GM10266 (cell line): ENCODE results near the gene RASA2.
A peak's percentile ranks its signal among the peaks of the same experiment; 100 is the strongest.

ENCODE experiments used
- DNase-seq: peaks from one replicate; pipeline ENCODE4 v3.0.0; 2012; ENCODE audit errors: extremely low spot score
- TF ChIP-seq, protein P1 (sequence below): IDR thresholded peaks from 2 replicates; pipeline ENCODE4 v1.5.1; 2012; ENCODE audit warnings: mild to moderate bottlenecking, low read depth; ENCODE audit not compliant: control insufficient read depth, insufficient read depth; ENCODE audit errors: missing control alignments

The RASA2 gene

DNA sequence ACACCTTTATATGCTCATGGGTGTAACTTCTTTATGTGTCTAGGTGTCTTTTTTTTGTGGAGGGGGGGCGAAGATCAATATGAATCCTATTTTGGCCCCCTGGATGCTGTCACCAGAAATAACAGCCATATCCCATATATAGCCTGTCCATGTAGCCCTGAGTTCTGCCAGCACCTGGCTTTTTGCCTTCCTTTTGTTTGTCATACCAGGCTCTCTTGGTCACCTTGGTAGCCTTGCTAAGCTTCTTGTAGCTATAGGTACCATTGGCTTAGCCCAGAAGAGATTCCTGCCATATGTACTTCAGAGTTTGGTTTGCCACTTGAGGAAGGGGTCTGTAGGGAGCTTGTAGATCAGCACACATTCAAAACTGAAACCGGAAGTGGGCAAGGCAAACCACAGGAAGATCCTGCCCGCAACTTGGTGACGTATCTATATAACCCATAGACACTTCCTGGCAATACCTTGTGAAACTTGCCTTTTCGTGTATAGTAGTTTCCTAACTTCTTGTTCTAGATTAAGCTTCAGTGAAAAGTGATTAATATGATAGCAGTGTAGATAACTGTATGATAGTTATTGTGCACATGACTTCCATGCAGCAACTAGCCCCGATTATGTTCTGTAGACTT, 11.9 kb downstream of the RASA2 start:
- TF ChIP-seq, protein P1, sequence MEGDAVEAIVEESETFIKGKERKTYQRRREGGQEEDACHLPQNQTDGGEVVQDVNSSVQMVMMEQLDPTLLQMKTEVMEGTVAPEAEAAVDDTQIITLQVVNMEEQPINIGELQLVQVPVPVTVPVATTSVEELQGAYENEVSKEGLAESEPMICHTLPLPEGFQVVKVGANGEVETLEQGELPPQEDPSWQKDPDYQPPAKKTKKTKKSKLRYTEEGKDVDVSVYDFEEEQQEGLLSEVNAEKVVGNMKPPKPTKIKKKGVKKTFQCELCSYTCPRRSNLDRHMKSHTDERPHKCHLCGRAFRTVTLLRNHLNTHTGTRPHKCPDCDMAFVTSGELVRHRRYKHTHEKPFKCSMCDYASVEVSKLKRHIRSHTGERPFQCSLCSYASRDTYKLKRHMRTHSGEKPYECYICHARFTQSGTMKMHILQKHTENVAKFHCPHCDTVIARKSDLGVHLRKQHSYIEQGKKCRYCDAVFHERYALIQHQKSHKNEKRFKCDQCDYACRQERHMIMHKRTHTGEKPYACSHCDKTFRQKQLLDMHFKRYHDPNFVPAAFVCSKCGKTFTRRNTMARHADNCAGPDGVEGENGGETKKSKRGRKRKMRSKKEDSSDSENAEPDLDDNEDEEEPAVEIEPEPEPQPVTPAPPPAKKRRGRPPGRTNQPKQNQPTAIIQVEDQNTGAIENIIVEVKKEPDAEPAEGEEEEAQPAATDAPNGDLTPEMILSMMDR = no peak
- peak; percentile 36 for DNase-seq

GRCh38 chr3:141499284-141499683, 12.5 kb downstream of the RASA2 start:
- no peak for DNase-seq

DNA sequence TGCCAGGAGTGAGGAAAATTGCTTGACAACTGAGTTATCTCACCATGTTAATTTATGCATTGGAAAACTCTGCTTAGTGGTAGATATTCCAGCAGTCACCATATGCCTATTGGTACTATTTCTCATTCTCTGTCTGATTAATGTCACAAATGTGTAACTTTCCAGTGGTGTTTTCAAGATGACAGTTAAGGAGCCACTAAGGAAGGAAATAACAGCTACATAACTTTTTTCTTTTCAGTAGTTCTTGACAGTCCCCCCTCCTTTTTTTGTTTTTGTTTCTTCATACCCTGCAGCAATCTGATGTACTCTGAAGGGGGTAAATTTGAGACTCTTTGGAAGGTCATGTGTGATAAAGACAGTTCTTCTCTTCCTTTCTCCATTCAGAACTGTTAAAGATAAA, 13.1 kb downstream of the RASA2 start:
- TF ChIP-seq, protein P1 = no peak
- DNase-seq = no peak

More at GRCh38 chr3:141499284-141499683, 12.5 kb downstream of the RASA2 start:
- TF ChIP-seq, protein P1 = no peak

GRCh38 chr3:141500397-141500796, 13.6 kb downstream of the RASA2 start:
- no peak for DNase-seq
- TF ChIP-seq, protein P1 = no peak

DNA sequence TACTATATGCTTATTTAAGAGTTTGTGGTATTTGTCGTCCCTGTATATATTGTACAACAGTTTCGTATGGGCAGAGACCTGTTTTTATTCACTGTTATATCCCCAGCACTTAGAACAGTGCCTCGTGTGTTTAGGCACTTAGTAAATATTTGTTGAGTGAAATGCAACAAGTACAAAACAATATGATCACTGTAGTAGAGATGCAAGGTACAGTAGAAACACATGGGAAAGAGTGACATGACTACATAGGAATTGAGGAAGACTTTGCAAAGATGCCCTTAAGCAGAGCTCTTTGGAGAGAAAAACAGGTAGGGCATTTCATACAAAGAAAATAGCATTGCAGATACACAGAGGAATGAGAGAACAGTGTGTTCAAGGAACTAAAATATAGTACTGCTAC, 18.3 kb downstream of the RASA2 start:
- TF ChIP-seq, protein P1 = no peak

GRCh38 chr3:141506071-141506470, 19.2 kb downstream of the RASA2 start:
- DNase-seq = no peak
- TF ChIP-seq, protein P1 = no peak

More for the DNA sequence above, 18.3 kb downstream of the RASA2 start:
- no peak for DNase-seq

- TF ChIP-seq, protein P1 = no peak
Measured at GRCh38 chr3:141507392-141508066, 20.7 kb downstream of the RASA2 start.

More at GRCh38 chr3:141507392-141508066, 20.7 kb downstream of the RASA2 start:
- DNase-seq = no peak
